HG03558 (cell line): ENCODE measurements around the gene FBXL17.

Source experiments
- ATAC-seq: cut with Tn5 transposase; IDR thresholded peaks from one replicate; pipeline ENCODE4 v1.9.1; 2021; ENCODE audit warnings: moderate number of reproducible peaks; ENCODE audit not compliant: unreplicated experiment; ENCODE audit errors: extremely low read depth

FBXL17 gene

DNA sequence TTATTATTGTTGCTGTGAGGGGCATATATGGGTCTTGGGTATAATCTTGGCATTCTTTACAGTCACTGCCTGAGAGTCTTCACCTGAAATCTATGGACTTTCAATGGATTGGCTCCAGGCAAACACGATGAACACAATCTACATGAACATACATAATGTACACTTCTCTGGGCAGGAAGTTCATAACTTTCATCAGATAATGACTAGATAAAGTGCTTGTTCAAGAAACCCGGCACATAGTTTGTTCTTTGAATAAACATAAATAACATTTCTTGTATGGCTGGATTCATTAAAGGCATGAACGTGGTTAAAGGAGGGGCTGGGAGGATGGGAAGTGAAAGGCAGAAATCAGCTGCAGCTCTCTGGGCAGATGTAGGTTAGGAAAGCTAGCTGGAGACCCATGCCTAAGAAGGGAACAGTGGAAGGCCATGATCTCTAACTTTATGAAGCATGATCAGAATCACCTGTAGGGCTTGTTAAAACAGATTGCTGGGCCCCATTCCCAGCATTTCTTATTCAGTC, 404.3 kb downstream of the FBXL17 start:
- no peak for ATAC-seq

DNA sequence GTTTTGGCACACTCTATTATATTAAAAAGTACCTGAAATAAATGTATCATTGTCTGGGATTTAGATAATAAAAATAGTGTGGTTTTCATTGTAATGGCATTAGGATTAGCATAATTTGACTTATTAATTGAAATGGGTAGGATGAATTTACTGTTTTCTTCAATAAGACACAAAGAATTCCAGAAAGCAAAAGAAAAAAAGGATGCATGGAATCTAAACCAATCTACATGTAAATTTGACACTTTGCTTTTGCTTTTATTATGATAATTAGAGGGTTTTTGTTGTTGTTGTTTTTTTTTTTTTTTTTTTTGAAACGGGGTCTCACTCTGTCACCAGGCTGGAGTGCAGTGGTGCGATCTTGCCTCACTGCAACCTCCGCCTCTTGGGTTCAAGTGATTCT, 406.3 kb downstream of the FBXL17 start:
- no peak for ATAC-seq

DNA sequence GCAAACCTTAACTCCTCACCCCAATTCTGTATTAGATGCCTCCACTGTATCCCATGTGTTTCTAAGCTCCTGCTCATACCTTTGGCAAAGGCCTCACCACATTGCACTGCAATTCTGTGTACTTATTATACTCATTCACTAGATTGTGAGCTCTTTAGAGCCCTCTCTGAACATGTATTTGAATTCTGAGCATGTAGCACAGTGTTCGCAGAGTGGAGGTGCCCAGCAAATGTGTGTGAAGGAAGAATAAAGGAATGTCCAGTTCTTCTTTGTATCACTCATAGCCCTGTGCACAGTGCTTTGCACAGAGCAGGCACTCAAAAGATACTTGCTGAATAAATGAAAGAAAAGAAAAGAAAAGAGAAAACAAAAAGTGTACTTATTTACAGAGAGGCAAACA, 410.1 kb downstream of the FBXL17 start:
- ATAC-seq = no peak

DNA sequence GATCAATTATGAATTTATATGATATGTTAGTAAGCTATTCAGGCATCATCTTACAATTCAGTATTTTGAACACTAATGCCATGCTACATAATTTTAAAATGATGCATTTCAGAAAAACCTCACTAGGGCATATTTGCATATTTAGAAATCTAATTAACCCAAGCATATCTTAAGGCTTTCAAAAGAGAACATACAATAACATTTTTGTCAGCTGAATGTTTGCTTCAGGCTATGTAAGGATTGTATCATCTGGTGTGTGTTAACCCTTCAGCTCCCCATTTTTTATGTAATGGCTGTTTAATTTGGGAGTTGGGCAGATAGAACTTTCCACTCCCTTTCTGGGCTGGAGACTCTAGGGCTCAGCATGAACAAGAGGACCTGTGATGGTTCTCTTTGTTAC, 412.1 kb downstream of the FBXL17 start:
- no peak for ATAC-seq

DNA sequence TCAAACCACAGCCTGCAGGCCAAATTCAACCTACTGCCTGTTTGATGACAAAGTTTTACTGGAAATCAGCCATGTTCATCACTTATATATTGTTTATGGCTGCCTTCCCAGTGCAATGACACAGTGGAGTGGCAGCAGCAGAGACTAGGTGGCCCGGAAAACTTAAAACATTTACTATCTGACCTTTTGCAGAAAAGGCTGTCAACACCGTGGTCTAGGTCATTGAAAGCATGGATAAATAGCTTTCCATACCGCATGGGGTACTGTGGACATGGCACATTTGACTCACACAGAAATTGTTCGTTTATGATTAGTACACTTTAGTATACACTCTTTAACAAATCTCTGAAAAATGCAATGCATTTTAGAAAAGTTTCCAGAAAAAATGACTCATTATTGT, 412.9 kb downstream of the FBXL17 start:
- no peak for ATAC-seq

DNA sequence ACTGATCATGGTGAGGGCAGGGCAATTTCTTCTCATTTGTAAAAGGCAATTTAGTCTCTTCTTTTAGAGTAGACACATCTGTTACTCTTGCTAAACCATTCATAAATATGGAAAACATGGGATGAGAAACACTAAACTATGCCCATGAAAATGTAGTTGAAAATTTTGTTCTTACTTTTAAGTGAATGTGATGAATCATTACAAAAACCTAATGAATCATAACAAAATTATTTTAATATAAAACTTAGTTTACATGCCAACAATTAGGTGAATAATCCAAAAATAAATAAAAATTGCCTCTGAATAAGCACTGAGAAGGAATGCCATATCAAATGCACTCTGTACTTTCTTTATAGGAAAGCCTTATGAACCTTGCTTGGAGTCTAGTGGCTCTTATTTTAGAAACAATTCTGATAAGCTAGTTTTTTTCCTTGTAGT, 413.5 kb downstream of the FBXL17 start:
- no peak for ATAC-seq

DNA sequence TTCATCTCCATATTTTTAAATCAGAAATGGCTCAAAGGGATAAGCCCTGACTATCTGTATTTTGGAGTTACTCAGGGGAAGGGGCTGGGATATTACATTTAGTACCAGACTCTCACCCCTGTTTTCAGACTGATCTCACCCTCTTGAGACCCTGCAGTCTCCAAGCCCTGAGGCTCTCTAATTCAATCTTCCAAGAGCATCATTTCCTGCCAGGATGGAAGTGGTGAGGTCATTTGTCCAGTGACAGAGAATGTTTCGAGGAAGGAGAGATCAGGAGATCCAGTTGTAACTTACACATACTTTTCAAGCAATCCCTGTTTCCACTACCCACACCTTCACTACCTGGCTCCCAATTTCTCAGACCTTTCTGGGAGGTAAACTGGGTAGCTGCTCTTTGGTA, 415.7 kb downstream of the FBXL17 start:
- ATAC-seq = no peak

DNA sequence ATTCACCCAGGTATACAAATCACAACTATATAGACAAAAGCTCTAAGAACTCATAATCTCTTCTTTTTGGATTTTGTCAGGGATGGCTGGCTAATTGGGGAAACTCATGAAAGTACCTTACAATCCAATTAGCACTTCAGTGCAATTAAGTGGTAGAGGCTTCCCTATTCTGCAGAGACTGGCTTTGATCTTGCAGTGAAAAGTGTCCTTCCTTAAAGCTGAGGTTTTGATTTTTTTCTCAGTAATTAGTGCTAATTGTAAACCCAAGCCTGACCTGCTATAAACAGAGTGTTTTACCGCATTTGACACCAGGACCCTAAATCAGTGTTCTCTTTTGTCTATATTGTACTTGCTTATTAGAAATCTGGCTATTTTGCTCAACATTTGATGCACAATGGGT, 417.2 kb downstream of the FBXL17 start:
- no peak for ATAC-seq

DNA sequence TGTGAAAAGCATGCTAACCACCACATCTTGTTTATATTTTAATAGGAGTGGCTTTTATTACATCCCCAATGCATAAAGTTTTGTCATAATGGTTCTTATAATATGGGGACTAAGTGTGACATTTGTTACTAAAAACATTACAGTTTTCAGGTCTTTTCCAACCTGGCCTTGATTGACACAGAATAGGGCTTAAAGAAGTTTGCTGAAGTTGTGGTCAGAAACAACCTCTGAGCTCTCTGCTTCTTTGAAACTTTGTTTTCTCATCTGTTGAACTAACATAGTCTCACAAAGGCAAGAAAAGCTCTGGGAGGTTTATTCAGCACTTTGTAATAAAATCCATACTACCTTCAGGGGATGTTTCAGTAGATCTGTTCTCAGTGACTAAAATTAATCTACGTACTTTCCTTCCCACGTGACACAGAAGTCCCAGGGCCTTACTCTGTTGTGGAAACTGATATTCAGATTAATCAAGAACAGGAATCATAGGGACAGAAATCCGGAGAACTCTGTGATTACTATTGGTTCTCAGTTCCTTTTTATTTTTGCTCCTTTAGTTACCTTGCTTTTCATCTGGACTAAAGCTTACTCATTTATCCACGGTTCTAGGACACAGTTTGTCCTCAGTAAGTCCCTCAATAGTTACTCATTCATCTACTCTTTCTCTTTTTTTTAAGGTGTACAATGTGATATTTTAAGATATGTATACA, 422.2 kb downstream of the FBXL17 start:
- no peak for ATAC-seq

DNA sequence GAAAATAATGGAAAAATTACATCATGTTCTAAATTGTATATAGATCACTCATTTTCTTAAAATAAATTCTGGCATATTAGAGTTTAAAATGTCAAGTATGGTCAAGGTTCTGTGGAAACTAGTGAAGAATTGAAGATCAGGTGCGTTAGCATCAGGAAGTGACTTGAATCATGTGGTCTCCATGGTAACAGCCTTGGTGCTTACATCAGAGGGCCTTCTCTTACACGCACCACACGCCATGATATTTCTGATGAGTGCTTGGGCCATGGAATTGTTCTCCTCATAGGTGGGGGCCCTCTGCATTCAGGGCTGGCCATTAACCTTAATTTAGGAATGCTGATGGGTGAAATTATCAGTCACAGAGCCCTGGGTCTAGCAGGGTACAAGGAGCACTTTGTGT, 423.0 kb downstream of the FBXL17 start:
- ATAC-seq = no peak

DNA sequence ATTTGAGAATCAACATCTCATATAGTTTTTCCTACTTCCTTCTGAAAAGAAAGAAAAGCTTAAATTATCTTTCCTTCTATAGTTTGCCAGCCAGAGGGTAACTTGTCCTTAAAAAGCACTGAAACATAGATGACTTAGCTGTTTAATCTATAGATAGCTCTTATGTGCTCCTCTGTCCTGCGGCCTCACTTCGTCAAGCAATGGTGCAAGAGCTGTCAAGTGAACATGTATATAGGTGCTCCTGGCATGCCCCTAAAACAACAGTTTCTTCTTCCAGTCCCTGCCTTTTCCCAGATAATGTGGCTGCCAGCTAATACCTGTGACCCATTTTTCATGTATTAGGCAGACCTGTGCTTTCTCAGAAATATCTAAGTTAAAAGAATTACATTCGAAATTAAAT, 423.5 kb downstream of the FBXL17 start:
- no peak for ATAC-seq

DNA sequence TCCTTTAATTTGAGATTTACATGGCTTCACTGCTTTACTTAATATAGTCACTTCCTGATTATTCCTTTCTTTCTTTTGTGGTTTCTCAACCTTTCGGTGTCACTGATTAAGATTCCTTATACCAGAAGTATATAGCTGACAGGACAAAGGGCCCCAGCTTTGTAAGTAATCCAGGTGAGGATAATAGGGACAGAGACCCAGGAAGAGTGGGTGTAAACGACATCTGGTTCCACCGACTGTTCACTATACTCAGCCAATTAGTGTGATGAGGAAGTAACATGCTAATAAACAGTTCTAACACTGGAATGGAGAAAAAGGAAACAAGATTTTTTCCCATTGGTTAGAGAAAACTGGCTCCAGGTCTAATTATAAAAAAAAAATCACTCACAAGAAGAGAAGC, 424.8 kb downstream of the FBXL17 start:
- no peak for ATAC-seq

DNA sequence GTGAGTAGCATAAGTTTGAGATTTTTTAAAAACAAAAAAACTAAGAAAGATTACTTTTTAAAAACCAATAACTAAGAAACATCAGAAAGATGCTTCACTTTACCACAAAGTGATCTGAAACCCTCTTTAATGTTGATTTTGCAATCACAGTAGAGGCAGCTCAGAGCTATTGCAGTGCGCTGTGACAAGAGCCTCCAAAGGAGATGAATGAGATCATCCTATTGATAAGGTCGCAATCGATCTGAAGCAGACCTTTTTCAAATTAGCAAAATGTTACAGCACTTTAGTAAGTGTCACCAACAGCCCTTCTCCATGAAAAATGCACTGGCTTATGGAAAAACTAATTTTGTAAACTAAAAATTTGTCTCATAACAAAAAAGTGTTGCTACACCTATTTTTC, 426.6 kb downstream of the FBXL17 start:
- ATAC-seq = no peak

DNA sequence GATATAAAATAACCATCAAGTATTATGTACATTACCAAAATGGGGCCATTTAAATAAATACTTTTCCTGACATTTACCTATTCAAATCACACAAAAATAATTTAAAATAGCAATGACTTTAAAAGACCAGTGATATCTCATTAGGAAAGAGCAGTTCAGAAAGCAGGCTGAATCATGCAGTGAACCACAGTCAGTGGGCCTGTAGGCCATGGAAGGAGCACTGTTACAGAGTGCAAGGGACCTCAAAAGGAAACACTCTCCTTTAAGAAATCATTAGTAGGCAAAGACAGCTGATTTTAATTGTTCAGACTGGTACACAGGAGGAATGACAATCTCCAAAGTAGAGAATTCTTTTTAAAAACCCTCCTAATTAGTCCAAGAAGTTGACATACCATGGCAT, 427.6 kb downstream of the FBXL17 start:
- no peak for ATAC-seq

DNA sequence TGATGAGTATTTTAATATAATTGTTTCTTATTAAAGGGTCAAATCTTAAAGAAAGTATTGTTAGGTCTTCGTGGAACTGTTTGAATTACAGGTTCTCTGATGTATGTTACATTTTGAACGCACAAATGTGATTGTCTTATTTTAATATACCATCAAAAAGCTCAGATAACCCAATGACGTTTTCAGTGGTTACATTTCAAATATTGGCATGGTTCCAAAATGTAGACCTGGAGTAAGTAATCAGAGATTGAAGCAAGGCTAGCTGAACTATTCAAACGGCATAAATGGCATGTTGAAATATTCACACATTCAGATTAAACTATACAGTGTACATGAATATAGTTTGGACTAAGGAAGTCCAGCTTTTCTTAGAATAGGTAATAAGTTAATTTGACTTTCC, 429.4 kb downstream of the FBXL17 start:
- no peak for ATAC-seq

DNA sequence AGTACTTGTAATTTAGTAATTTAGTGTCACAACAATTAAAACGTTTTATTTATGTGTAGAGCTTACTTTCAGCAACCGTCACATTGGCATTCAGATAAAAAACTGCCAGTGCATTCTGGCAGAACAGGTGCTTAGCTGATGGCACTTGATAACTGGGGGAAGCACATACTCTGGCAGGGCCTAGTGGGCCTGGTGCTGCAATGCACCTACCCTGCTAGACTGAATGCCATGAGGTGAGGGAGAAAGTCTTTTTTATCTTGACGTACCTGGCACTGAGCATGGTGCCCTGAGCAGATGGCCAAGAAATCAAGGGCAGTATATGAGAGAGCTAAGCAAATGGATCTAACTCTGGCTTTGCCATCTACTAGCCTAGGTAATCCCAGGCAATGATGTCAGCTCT, 430.6 kb downstream of the FBXL17 start:
- ATAC-seq = no peak

DNA sequence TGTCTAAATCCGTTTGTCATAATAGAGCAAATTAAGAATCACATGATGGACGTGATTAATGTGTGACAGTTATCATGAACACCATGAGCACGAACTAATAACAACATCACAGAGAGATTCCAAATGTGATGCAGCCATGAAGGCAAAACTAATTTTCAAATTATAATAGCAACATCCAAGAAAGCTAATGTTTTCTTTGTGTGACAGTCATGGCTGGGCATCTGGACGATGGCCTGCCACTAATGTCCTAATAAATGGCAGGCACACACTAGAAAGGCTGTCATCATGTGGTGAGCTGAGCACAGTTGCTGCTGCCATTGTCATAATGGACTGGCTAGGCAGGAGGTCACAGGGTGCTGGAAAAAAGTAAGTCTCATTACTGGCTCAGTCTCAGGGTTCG, 431.1 kb downstream of the FBXL17 start:
- no peak for ATAC-seq

DNA sequence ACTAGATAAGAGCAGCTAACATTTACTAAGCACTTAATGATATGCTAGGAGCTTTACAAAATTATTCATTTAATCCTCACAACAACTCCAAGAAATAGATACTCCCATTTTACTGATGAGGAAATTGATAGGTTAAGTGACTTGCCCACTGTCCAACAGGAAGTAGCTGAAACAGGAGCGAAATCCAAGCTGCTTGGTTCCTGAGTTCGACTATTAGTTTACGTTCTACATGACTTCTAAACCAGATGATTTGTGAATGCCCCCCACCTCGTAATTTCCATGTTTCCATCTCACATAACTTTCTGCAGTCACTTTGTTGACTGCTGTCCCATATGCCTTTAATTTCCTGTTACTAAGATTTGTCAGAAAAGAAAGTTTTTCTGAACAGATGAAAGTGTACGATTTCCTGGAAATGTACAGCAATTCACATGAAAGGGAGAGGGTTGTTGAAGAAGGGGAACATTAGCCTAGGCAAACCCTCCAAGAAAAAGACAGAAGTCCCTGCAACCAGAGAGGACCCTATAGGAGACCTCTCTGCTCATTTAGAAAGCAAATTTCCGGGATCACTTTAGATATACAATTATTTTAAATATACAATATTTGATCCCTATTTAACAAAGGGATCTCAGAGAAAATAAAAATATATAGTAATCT, 432.1 kb downstream of the FBXL17 start:
- ATAC-seq = no peak

DNA sequence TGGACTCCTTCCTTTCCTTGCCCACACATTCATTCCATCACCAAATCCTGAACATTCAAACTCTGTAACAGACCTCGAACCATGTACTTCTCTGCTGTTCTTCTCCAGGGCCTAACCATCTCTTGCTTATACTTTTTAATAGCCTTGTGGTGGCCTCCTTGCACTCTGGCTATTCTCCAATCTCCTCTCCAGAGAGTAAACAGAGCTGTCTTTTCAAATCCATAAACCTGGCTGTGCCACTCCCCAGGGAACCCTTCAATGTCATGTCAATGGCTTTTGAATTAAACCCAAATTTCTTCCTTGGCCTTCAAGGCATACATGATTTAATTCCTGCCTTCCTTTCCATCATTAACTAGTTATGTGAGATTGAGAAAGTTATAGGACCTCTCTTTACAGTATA, 433.5 kb downstream of the FBXL17 start:
- no peak for ATAC-seq

DNA sequence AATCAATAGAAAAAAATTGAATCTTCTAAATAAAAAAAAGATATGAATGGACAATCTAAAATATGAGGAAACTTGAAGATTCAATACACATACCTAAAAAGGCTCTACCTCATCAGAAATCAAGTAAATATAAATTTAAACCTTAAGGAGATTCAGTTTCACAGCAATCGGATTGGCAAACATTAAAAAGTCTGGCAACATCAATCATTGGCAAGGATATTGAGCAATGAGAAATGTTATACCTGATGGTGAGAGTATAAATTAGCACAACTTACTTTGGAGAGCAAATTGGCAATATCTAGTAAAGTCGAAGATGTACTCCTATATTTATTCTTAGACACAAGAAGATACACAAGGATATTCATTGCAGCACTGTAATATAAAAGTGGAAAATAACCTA, 436.8 kb downstream of the FBXL17 start:
- no peak for ATAC-seq

DNA sequence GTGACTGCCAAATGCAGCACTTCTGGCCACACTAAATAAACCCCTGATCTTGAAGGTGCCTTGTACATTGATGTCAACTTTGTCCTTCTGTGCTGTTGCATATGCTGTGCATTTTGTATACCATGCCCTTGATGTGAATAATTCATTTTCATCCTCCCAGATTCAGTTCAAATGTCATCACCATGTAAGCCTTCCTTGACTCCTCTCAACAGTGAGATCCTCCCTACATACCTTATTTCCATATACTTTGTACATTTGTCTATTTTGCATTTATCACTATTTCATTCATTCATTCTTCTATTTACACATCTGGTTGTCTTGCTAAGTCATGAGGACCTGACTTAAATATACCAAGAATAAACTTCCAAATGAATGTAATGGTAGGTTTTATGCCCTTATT, 438.0 kb downstream of the FBXL17 start:
- no peak for ATAC-seq

DNA sequence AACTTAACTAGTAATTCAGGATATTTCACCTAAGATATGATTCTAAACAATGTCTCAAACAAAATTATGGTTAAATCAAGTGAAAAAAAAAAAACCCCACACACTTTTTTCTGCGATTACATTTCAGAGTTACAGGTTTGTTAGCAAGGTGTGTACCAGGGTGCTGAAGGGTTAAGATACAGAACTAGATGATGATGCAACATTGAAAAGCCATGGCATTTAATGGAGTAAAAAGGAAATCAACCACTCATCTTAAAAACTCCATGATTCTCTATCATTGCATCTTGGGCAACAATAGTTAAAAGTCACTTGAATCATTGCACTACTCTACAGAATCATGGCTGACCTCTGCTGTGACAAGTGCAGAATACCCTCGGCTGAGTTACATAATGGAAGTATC, 440.9 kb downstream of the FBXL17 start:
- no peak for ATAC-seq
